HCEC 1CT (cell line): ENCODE data around the gene NEBL.

Experiments used
- DNase-seq: peaks from one replicate; pipeline ENCODE4 v3.0.0-alpha.2; 2017

The NEBL gene

GRCh38 chr10:20898866-20899535 is 1.9 kb upstream of the NEBL start:
- DNase-seq, result no peak

- no peak for DNase-seq
Measured at GRCh38 chr10:20893297-20893696, 3.8 kb downstream of the NEBL start.

GRCh38 chr10:20892796-20893195 is 4.3 kb downstream of the NEBL start:
- DNase-seq, result no peak

- no peak for DNase-seq
Measured at GRCh38 chr10:20892011-20892585, 5.0 kb downstream of the NEBL start.

- no peak for DNase-seq
Measured at GRCh38 chr10:20891338-20891714, 5.8 kb downstream of the NEBL start.

- DNase-seq, result no peak
Measured at GRCh38 chr10:20890491-20891337, 6.4 kb downstream of the NEBL start.

- DNase-seq, result no peak
Measured at GRCh38 chr10:20890009-20890408, 7.1 kb downstream of the NEBL start.

- peak; percentile 3 for DNase-seq
Measured at GRCh38 chr10:20888620-20889330, 8.3 kb downstream of the NEBL start.

- no peak for DNase-seq
Measured at GRCh38 chr10:20887706-20888555, 9.2 kb downstream of the NEBL start.

- DNase-seq, result no peak
Measured at GRCh38 chr10:20885678-20886077, 11.4 kb downstream of the NEBL start.

- DNase-seq, result no peak
Measured at GRCh38 chr10:20883552-20883951, 13.6 kb downstream of the NEBL start.

GRCh38 chr10:20882091-20882490 is 15.0 kb downstream of the NEBL start:
- no peak for DNase-seq

- no peak for DNase-seq
Measured at GRCh38 chr10:20879136-20879535, 18.0 kb downstream of the NEBL start.

GRCh38 chr10:20877986-20878983 is 18.8 kb downstream of the NEBL start:
- DNase-seq, result peak; percentile 3

- DNase-seq, result no peak
Measured at GRCh38 chr10:20877554-20877953, 19.6 kb downstream of the NEBL start.

- no peak for DNase-seq
Measured at GRCh38 chr10:20874261-20874660, 22.9 kb downstream of the NEBL start.

- no peak for DNase-seq
Measured at GRCh38 chr10:20871970-20872369, 25.1 kb downstream of the NEBL start.

GRCh38 chr10:20870834-20871233 is 26.3 kb downstream of the NEBL start:
- DNase-seq, result no peak

GRCh38 chr10:20863008-20863407 is 34.1 kb downstream of the NEBL start:
- no peak for DNase-seq

- peak; percentile 22 for DNase-seq
Measured at GRCh38 chr10:20858292-20859124, 38.6 kb downstream of the NEBL start.
